ENCODE data around the gene TMEM164.

Gene TMEM164

GRCh38 chrX:110086162-110086915, 83.4 kb downstream of the TMEM164 start:
- no peak for DNase-seq

GRCh38 chrX:110086916-110087484, 84.1 kb downstream of the TMEM164 start:
- no peak for DNase-seq

GRCh38 chrX:110087485-110088356, 84.8 kb downstream of the TMEM164 start:
- DNase-seq, result no peak

- no peak for DNase-seq
These were observed 86.9 kb downstream of the TMEM164 start for GRCh38 chrX:110089656-110090403.

GRCh38 chrX:110097920-110098319, 95.0 kb downstream of the TMEM164 start:
- DNase-seq, result no peak

- DNase-seq, result no peak
These were observed 100.4 kb downstream of the TMEM164 start for GRCh38 chrX:110103344-110103743.

- DNase-seq, result no peak
These were observed 101.2 kb downstream of the TMEM164 start for GRCh38 chrX:110104078-110104477.

- no peak for DNase-seq
These were observed 105.5 kb downstream of the TMEM164 start for GRCh38 chrX:110108381-110108821.

GRCh38 chrX:110114260-110114776, 111.4 kb downstream of the TMEM164 start:
- DNase-seq, result no peak

- no peak for DNase-seq
These were observed 113.4 kb downstream of the TMEM164 start for GRCh38 chrX:110116066-110116980.

- DNase-seq, result no peak
These were observed 115.6 kb downstream of the TMEM164 start for GRCh38 chrX:110118530-110118929.

GRCh38 chrX:110119480-110119879, 116.6 kb downstream of the TMEM164 start:
- no peak for DNase-seq

- DNase-seq, result no peak
These were observed 117.1 kb downstream of the TMEM164 start for GRCh38 chrX:110120025-110120424.

GRCh38 chrX:110123331-110123782, 120.4 kb downstream of the TMEM164 start:
- DNase-seq, result no peak

GRCh38 chrX:110125446-110126162, 122.7 kb downstream of the TMEM164 start:
- DNase-seq, result no peak

- no peak for DNase-seq
These were observed 128.1 kb downstream of the TMEM164 start for GRCh38 chrX:110131031-110131430.

GRCh38 chrX:110132450-110133114, 129.7 kb downstream of the TMEM164 start:
- no peak for DNase-seq

GRCh38 chrX:110133735-110134370, 130.9 kb downstream of the TMEM164 start:
- no peak for DNase-seq

GRCh38 chrX:110135618-110136017, 132.7 kb downstream of the TMEM164 start:
- no peak for DNase-seq

- DNase-seq, result no peak
These were observed 133.2 kb downstream of the TMEM164 start for GRCh38 chrX:110136136-110136535.
